ENCODE data around the gene ADAM8. TPM values are rescaled to one million over a fixed set of nuclear protein-coding genes. Genes with fewer than 3 reads are reported as not detected.

ADAM8 gene
- total RNA-seq, 4 donors from 2014 or later, result 3.3 to 5.7 (median 4.3) TPM

DNA sequence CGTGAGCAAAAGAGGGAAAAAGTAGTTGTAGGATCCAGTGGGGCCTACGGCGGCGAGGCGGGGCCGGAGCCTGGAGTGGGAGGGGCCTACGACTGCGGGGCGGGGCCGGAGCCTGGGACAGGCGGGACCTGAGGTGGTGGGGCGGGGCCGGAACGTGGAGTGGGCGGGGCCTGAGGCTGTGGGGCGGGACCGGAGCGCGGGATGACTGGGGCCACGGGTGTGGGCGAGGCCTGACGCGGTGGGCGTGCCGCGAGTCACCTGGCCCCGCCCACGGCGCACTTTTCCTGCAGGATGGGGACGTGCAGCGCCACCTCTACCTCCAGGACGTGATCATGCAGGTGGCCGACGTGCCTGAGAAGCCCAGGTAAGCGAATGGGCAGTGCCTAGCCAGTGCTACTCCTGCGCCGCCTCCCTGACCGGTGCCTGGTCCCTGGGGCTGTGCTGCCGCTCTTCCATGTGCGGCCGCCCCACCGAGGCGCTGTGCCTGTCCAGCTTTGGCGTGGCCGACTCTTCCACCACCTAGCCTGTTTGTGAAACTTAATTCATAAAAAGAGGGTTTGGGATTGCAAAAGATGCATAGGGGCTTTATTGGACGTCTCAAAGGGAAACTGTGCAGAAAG, 32.5 kb upstream of the ADAM8 start:
- 16 to 52% methylated on average over 21 to 28 of the region's 46 CpGs for WGBS, 2 donors
- DNase-seq, result peak; percentile 73
- no peaks in the 10 kb centered on the region for H3K27me3 ChIP-seq
- H3K4me3 ChIP-seq, result peak overlapping the region; percentile 72 to 100 (median 93)
- H3K9me3 ChIP-seq, result no peaks in the 10 kb centered on the region
- peaks cover 11 to 45% (median 21%) of the 10 kb centered on the region in 3 donors for H3K4me1 ChIP-seq
- peak overlapping the region; percentile 92 to 99 (median 98) for H3K27ac ChIP-seq
- TF ChIP-seq, protein P1, sequence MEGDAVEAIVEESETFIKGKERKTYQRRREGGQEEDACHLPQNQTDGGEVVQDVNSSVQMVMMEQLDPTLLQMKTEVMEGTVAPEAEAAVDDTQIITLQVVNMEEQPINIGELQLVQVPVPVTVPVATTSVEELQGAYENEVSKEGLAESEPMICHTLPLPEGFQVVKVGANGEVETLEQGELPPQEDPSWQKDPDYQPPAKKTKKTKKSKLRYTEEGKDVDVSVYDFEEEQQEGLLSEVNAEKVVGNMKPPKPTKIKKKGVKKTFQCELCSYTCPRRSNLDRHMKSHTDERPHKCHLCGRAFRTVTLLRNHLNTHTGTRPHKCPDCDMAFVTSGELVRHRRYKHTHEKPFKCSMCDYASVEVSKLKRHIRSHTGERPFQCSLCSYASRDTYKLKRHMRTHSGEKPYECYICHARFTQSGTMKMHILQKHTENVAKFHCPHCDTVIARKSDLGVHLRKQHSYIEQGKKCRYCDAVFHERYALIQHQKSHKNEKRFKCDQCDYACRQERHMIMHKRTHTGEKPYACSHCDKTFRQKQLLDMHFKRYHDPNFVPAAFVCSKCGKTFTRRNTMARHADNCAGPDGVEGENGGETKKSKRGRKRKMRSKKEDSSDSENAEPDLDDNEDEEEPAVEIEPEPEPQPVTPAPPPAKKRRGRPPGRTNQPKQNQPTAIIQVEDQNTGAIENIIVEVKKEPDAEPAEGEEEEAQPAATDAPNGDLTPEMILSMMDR (IDR thresholded peaks at IDR 0.05), result no peak
- no peak for TF ChIP-seq POLR2A (IDR thresholded peaks at IDR 0.05)
- intact Hi-C loops (cut with DNase I), result no loop called here
- peaks cover 0 to 49% (median 3%) of the 10 kb centered on the region in 3 donors for H3K36me3 ChIP-seq

DNA sequence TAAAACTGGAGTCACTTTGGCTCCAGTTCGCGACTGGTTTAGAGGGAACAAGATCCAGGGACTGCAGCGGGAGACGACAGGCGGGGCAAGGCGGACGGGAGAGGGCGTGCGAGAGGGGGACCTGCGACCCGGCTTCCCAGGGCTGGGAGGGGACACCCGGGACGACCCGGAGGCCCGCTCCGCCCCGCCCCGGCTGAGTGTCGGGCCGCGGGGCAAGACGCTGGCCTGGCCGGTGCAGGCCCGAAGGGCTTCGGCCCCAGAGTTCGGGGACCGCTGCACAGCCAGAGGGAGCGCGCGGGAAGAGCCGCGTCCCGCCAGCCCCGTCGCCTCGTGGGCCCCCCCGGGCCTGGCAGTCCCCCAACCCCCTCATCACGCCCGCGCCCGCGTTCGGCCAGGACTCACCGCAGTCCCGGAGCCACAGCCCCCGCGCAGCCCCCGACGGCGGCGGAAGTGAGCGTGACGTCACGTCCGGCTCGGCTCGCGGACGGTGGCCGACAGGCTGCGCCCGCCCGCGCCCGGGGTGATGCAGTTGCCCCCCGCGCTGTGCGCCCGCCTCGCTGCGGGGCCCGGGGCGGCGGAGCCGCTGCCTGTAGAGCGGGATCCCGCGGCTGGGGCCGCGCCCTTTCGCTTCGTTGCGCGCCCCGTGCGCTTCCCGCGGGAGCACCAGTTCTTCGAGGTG, 31.9 kb upstream of the ADAM8 start, which contains the start of the genes TUBGCP2 and ZNF511:
Gene TUBGCP2 (minus strand): TSS at position 452 of the 679 bp plus-strand sequence. CDS start 5,931 bp downstream, outside the sequence.
Gene ZNF511 (plus strand): TSS at position 494 of the 679 bp plus-strand sequence. CDS start 30 bp downstream, at position 524.
- 1 to 3% methylated on average over 6 to 28 of the region's 89 CpGs for WGBS, 2 donors
- H3K27me3 ChIP-seq, result no peaks in the 10 kb centered on the region

DNA sequence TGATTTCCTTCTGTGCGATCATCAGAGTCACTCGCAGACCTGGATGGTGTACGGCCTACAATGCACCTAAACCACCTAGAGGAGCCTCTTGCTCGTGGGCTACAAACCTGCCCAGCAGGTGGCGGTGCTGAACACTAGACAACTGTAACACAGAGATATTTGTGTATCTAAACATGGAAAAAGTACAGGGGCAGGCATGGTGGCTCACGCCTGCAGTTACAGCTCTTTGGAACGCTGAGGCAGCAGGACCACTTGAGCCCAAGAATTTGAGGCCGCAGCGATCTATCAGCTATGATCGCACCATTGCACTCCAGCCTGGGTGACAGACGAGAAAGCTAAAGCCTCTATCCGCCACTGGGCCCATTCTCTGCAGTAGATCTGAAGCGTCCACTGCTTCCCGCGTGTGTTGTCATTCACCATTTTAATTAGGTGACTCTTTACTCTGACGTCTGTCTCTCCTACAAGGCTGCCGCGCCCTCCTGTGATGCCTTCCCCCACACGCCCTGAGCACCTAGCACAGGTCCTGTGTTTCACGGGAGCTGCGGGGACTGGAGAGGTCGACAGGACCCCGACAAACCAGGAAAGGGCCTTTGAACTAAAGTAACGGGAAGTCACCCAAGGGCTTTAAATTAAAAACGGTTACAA, 31.2 kb upstream of the ADAM8 start:
- peak overlapping the region; percentile 92 to 99 (median 98) for H3K27ac ChIP-seq
- H3K4me1 ChIP-seq, result peaks cover 11 to 49% (median 21%) of the 10 kb centered on the region in 3 donors
- DNase-seq, result peak; percentile 30
- no peaks in the 10 kb centered on the region for H3K27me3 ChIP-seq
- peak overlapping the region; percentile 72 to 100 (median 93) for H3K4me3 ChIP-seq
- intact Hi-C loops (cut with DNase I), result no loop called here
- peaks cover 0 to 55% (median 3%) of the 10 kb centered on the region in 3 donors for H3K36me3 ChIP-seq
- WGBS, 2 donors, result 1 to 2% methylated on average over 20 to 24 of the region's 25 CpGs
- H3K9me3 ChIP-seq, result no peaks in the 10 kb centered on the region
- TF ChIP-seq POLR2A (IDR thresholded peaks at IDR 0.05), result peak in 1 of 4 donors; percentile 17
- TF ChIP-seq, protein P1 (IDR thresholded peaks at IDR 0.05), result peak; percentile 50 to 83 (median 70)

More for the DNA sequence above, 31.9 kb upstream of the ADAM8 start, which contains the start of the genes TUBGCP2 and ZNF511:
- peaks cover 0 to 54% (median 3%) of the 10 kb centered on the region in 3 donors for H3K36me3 ChIP-seq
- H3K9me3 ChIP-seq, result no peaks in the 10 kb centered on the region
- peak within 1 kb of the TSS; percentile 72 to 100 (median 93) for H3K4me3 ChIP-seq
- peak within 1 kb of the TSS; percentile 92 to 99 (median 98) for H3K27ac ChIP-seq
- peak in 3 of 4 donors; percentile 39 to 90 (median 82) for TF ChIP-seq POLR2A (IDR thresholded peaks at IDR 0.05)
- TF ChIP-seq, protein P1 (IDR thresholded peaks at IDR 0.05), result peak in 3 of 6 experiments; percentile 2 to 37 (median 18)
- peaks cover 11 to 47% (median 21%) of the 10 kb centered on the region in 3 donors for H3K4me1 ChIP-seq
- intact Hi-C loops (cut with DNase I), result no loop called here
- no peak for DNase-seq

DNA sequence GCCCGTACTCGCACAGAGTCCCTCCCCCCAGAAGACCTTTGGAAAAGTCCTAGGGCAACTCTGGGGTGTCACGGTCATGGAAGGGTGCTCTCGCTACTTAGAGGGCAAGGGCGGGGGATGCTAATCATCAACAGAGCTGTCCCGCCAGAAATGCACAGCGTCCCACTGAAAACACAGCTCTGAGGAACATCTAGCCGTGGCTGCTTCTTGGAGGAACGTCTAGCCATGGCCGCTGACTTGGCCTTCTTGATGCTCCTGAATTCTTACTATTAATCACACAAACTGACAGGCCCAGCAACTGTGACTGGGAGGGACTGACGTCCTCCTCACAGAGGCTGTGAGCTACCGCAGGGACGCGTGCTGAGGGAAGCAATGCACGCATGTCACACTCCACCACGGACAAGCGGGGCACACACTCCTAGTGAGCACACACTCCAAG, 30.3 kb upstream of the ADAM8 start:
- intact Hi-C loops (cut with DNase I), result no loop called here
- peaks cover 0 to 55% (median 10%) of the 10 kb centered on the region in 3 donors for H3K36me3 ChIP-seq
- H3K27me3 ChIP-seq, result no peaks in the 10 kb centered on the region
- peaks cover 11 to 49% (median 21%) of the 10 kb centered on the region in 3 donors for H3K4me1 ChIP-seq
- H3K9me3 ChIP-seq, result no peaks in the 10 kb centered on the region
- no peak for DNase-seq
- WGBS, 2 donors, result 87 to 91% methylated on average over 8 to 14 of the region's 17 CpGs
- peak overlapping the region in 3 of 4 donors; percentile 25 to 99 (median 97) for H3K27ac ChIP-seq
- no peak for TF ChIP-seq POLR2A (IDR thresholded peaks at IDR 0.05)
- TF ChIP-seq, protein P1 (IDR thresholded peaks at IDR 0.05), result no peak
- H3K4me3 ChIP-seq, result no peak overlapping the region

Measured in esophagus squamous epithelium (tissue), 5 donors.